Measurements from ENCODE around the gene CHRNA4.

CHRNA4 gene

GRCh38 chr20:63361519-63362435 is 628 bp upstream of the CHRNA4 start:
- no peak overlapping the region for H3K27ac ChIP-seq (ENCODE audit: low read depth, low read length)
- H3K27me3 ChIP-seq (ENCODE audit: control insufficient read depth in 1 of 2, insufficient read depth in 2 of 2, low read length in 2 of 2): peaks cover 20 to 24% of the 10 kb centered on the region in 2 donors
- H3K4me1 ChIP-seq (ENCODE audit: control insufficient read depth in 1 of 2, insufficient read depth in 2 of 2, low read length in 2 of 2): no peaks in the 10 kb centered on the region

GRCh38 chr20:63359937-63360849 is 956 bp downstream of the CHRNA4 start:
- no peaks in the 10 kb centered on the region for H3K4me1 ChIP-seq (ENCODE audit: control insufficient read depth in 1 of 2, insufficient read depth in 2 of 2, low read length in 2 of 2)
- no peak overlapping the region for H3K9ac ChIP-seq (ENCODE audit: low read depth in 1 of 2, low read length in 2 of 2)
- H3K36me3 ChIP-seq (ENCODE audit: control insufficient read depth in 1 of 2, insufficient read depth in 2 of 2, low read length in 2 of 2): no peaks in the 10 kb centered on the region
- H3K9me3 ChIP-seq (ENCODE audit: control insufficient read depth in 1 of 2, low read length in 2 of 2): no peaks in the 10 kb centered on the region
- no peak overlapping the region for H3K4me3 ChIP-seq (ENCODE audit: low read depth in 1 of 2, low read length in 2 of 2)
- peaks cover 20 to 24% of the 10 kb centered on the region in 2 donors for H3K27me3 ChIP-seq (ENCODE audit: control insufficient read depth in 1 of 2, insufficient read depth in 2 of 2, low read length in 2 of 2)
- no peak overlapping the region for H3K27ac ChIP-seq (ENCODE audit: low read depth, low read length)

More at GRCh38 chr20:63361519-63362435, 628 bp upstream of the CHRNA4 start:
- Histone ChIP-seq H3K36me3 (ENCODE audit: control insufficient read depth in 1 of 2, insufficient read depth in 2 of 2, low read length in 2 of 2) (no peaks in the 10 kb centered on the region), H3K9me3 (ENCODE audit: control insufficient read depth in 1 of 2, low read length in 2 of 2) (no peaks in the 10 kb centered on the region), H3K9ac (ENCODE audit: low read depth in 1 of 2, low read length in 2 of 2) (no peak overlapping the region), H3K4me3 (ENCODE audit: low read depth in 1 of 2, low read length in 2 of 2) (no peak overlapping the region)

DNA sequence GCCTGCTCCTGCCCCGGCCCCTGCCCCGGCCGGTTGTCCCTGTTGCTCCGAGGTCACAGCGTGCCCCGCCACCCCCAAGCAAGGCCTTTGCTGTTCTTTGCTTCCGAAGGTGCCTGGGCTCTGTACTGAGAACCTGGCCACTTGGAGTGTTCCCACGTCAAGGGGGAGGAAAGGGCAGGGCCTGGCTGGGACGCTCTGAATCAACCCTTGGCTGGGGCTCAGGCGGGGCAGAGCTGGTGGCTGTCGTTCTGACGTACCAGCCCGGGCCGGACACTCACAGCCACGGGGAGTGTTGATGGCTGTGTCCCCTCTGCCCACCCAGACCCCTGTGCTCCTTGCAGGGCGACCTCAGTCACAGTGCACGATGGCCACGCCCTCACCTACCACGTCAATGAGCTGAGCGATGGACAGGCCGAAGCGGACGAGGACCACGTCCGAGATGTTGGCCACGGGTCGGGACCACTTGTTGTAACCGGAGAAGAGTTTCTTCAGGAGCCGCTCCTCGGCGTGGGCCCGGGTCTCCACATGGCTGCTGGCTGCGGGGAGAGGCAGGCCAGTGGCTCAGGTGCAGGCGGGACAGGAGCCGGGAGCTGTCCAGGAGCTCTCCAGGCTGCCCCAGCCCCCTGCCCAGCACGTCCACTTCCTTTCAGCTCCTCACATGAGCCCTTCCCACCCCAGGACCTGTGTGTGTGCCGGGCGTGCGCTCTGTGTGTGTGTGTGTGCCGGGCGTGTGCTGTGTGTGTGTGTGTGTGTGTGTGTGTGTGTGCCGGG is 1.8 kb downstream of the CHRNA4 start:
- Histone ChIP-seq H3K4me3 (ENCODE audit: low read depth in 1 of 2, low read length in 2 of 2) (no peak overlapping the region), H3K27me3 (ENCODE audit: control insufficient read depth in 1 of 2, insufficient read depth in 2 of 2, low read length in 2 of 2) (peaks cover 20 to 24% of the 10 kb centered on the region in 2 donors), H3K9ac (ENCODE audit: low read depth in 1 of 2, low read length in 2 of 2) (no peak overlapping the region), H3K4me1 (ENCODE audit: control insufficient read depth in 1 of 2, insufficient read depth in 2 of 2, low read length in 2 of 2) (no peaks in the 10 kb centered on the region), H3K27ac (ENCODE audit: low read depth, low read length) (no peak overlapping the region), H3K36me3 (ENCODE audit: control insufficient read depth in 1 of 2, insufficient read depth in 2 of 2, low read length in 2 of 2) (no peaks in the 10 kb centered on the region), H3K9me3 (ENCODE audit: control insufficient read depth in 1 of 2, low read length in 2 of 2) (no peaks in the 10 kb centered on the region)

- no peaks in the 10 kb centered on the region for H3K9me3 ChIP-seq (ENCODE audit: control insufficient read depth in 1 of 2, low read length in 2 of 2)
- H3K27me3 ChIP-seq (ENCODE audit: control insufficient read depth in 1 of 2, insufficient read depth in 2 of 2, low read length in 2 of 2): peaks cover 19 to 20% of the 10 kb centered on the region in 2 donors
- H3K4me3 ChIP-seq (ENCODE audit: low read depth in 1 of 2, low read length in 2 of 2): no peak overlapping the region
- no peaks in the 10 kb centered on the region for H3K36me3 ChIP-seq (ENCODE audit: control insufficient read depth in 1 of 2, insufficient read depth in 2 of 2, low read length in 2 of 2)
- no peak overlapping the region for H3K27ac ChIP-seq (ENCODE audit: low read depth, low read length)
- H3K4me1 ChIP-seq (ENCODE audit: control insufficient read depth in 1 of 2, insufficient read depth in 2 of 2, low read length in 2 of 2): no peaks in the 10 kb centered on the region
- no peak overlapping the region for H3K9ac ChIP-seq (ENCODE audit: low read depth in 1 of 2, low read length in 2 of 2)
Observed at GRCh38 chr20:63357921-63358905, 2.9 kb downstream of the CHRNA4 start.

- no peak overlapping the region for H3K27ac ChIP-seq (ENCODE audit: low read depth, low read length)
- H3K27me3 ChIP-seq (ENCODE audit: control insufficient read depth in 1 of 2, insufficient read depth in 2 of 2, low read length in 2 of 2): peaks cover 10 to 16% of the 10 kb centered on the region in 2 donors
- H3K4me3 ChIP-seq (ENCODE audit: low read depth in 1 of 2, low read length in 2 of 2): no peak overlapping the region
- no peaks in the 10 kb centered on the region for H3K36me3 ChIP-seq (ENCODE audit: control insufficient read depth in 1 of 2, insufficient read depth in 2 of 2, low read length in 2 of 2)
- no peaks in the 10 kb centered on the region for H3K9me3 ChIP-seq (ENCODE audit: control insufficient read depth in 1 of 2, low read length in 2 of 2)
- no peaks in the 10 kb centered on the region for H3K4me1 ChIP-seq (ENCODE audit: control insufficient read depth in 1 of 2, insufficient read depth in 2 of 2, low read length in 2 of 2)
- H3K9ac ChIP-seq (ENCODE audit: low read depth in 1 of 2, low read length in 2 of 2): no peak overlapping the region
Observed at GRCh38 chr20:63356931-63357879, 3.9 kb downstream of the CHRNA4 start.

GRCh38 chr20:63356511-63356910 is 4.6 kb downstream of the CHRNA4 start:
- no peaks in the 10 kb centered on the region for H3K4me1 ChIP-seq (ENCODE audit: control insufficient read depth in 1 of 2, insufficient read depth in 2 of 2, low read length in 2 of 2)
- H3K27me3 ChIP-seq (ENCODE audit: control insufficient read depth in 1 of 2, insufficient read depth in 2 of 2, low read length in 2 of 2): peaks cover 10 to 11% of the 10 kb centered on the region in 2 donors
- H3K4me3 ChIP-seq (ENCODE audit: low read depth in 1 of 2, low read length in 2 of 2): no peak overlapping the region
- H3K27ac ChIP-seq (ENCODE audit: low read depth, low read length): no peak overlapping the region
- no peaks in the 10 kb centered on the region for H3K36me3 ChIP-seq (ENCODE audit: control insufficient read depth in 1 of 2, insufficient read depth in 2 of 2, low read length in 2 of 2)
- H3K9me3 ChIP-seq (ENCODE audit: control insufficient read depth in 1 of 2, low read length in 2 of 2): peaks cover 0 to under 1% of the 10 kb centered on the region in 2 donors
- H3K9ac ChIP-seq (ENCODE audit: low read depth in 1 of 2, low read length in 2 of 2): no peak overlapping the region

DNA sequence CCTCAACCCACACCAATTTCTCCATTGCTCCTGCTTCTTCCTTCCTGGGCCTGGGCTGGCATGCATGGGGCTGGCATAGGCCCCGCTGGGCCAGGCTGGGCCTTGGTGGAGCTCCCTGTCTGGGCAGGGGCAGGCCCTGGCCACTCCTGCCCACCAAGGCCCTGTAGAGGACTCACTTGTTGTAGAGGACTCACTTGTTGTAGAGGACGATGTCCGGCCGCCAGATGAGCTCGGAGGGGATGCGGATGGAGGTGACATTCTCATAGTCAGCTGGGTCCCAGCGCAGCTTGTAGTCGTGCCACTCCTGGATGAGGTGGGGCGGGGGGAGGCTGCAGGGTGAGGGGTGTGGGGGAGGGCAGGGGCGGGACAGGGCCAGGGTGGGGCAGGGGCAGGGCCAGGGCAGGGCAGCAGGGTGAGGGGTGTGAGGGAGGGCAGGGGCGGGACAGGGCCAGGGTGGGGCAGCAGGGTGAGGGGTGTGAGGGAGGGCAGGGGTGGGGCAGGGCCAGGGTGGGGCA is 5.3 kb downstream of the CHRNA4 start:
- Histone ChIP-seq H3K4me1 (ENCODE audit: control insufficient read depth in 1 of 2, insufficient read depth in 2 of 2, low read length in 2 of 2) (no peaks in the 10 kb centered on the region), H3K36me3 (ENCODE audit: control insufficient read depth in 1 of 2, insufficient read depth in 2 of 2, low read length in 2 of 2) (no peaks in the 10 kb centered on the region), H3K27me3 (ENCODE audit: control insufficient read depth in 1 of 2, insufficient read depth in 2 of 2, low read length in 2 of 2) (peaks cover 10 to 11% of the 10 kb centered on the region in 2 donors), H3K9ac (ENCODE audit: low read depth in 1 of 2, low read length in 2 of 2) (no peak overlapping the region), H3K4me3 (ENCODE audit: low read depth in 1 of 2, low read length in 2 of 2) (no peak overlapping the region), H3K9me3 (ENCODE audit: control insufficient read depth in 1 of 2, low read length in 2 of 2) (peaks cover 0 to 4% of the 10 kb centered on the region in 2 donors), H3K27ac (ENCODE audit: low read depth, low read length) (no peak overlapping the region)

GRCh38 chr20:63354636-63355350 is 6.4 kb downstream of the CHRNA4 start:
- H3K27ac ChIP-seq (ENCODE audit: low read depth, low read length): no peak overlapping the region
- H3K36me3 ChIP-seq (ENCODE audit: control insufficient read depth in 1 of 2, insufficient read depth in 2 of 2, low read length in 2 of 2): no peaks in the 10 kb centered on the region
- no peak overlapping the region for H3K9ac ChIP-seq (ENCODE audit: low read depth in 1 of 2, low read length in 2 of 2)
- H3K4me1 ChIP-seq (ENCODE audit: control insufficient read depth in 1 of 2, insufficient read depth in 2 of 2, low read length in 2 of 2): no peaks in the 10 kb centered on the region
- peaks cover 2 to 4% of the 10 kb centered on the region in 2 donors for H3K9me3 ChIP-seq (ENCODE audit: control insufficient read depth in 1 of 2, low read length in 2 of 2)
- no peak overlapping the region for H3K4me3 ChIP-seq (ENCODE audit: low read depth in 1 of 2, low read length in 2 of 2)
- peaks cover 0 to 3% of the 10 kb centered on the region in 2 donors for H3K27me3 ChIP-seq (ENCODE audit: control insufficient read depth in 1 of 2, insufficient read depth in 2 of 2, low read length in 2 of 2)

Data from duodenal mucosa (tissue), 2 donors.